Endothelial cell of umbilical vein (primary cell): ENCODE data around the gene TMOD1. TPM values are rescaled to one million over a fixed set of nuclear protein-coding genes. Genes with fewer than 3 reads are reported as not detected.

Experiments used
- BruUV-seq: library from RNA; stranded (reverse); fragments of 400-500 nt; replicated peaks from 2 replicates; lab custom pipeline; 2021; lab: Mats Ljungman, UMichigan
- CTCF ChIA-PET: fragments of 300-600, 350-600 bp; sonication (Branson Sonifier 250); formaldehyde crosslinking; loops from one replicate; lab custom pipeline; 2021; ENCODE audit warnings: antibody characterized with exemption, inconsistent platforms; lab: Charles Lee
- POLR2A ChIA-PET: fragments of 300-600, 350-600 bp; sonication (Branson Sonifier 250); formaldehyde crosslinking; loops from one replicate; lab custom pipeline; 2021; ENCODE audit warnings: antibody characterized with exemption, inconsistent platforms; lab: Charles Lee
- DNase-seq: peaks from one replicate; pipeline ENCODE4 v3.0.0-alpha.2; 2011; ENCODE audit warnings: low read depth, low spot score
- FAIRE-seq: peaks from 2 replicates; lab custom pipeline; 2011; peaks lifted over from hg19 to GRCh38; lab: Jason Lieb, UNC
- H2AFZ ChIP-seq: 2 replicates; pipeline ENCODE4 v1.6.0; 2012; ENCODE audit warnings: low read depth, low read length, control low read depth, inconsistent platforms
- H3K27ac ChIP-seq: 2 replicates; pipeline ENCODE4 v1.5.1; 2011; ENCODE audit warnings: low read depth, mild to moderate bottlenecking, control low read depth, low read length, moderate library complexity; ENCODE audit not compliant: insufficient read depth
- H3K27me3 ChIP-seq, 2 experiments: 2 replicates each; pipeline versions ENCODE4 v1.6.0 to v1.6.1; 2011; ENCODE audit warnings: low read length in 2 of 2, mixed read lengths in 1 of 2; ENCODE audit not compliant: control insufficient read depth in 2 of 2, insufficient read depth in 2 of 2
- H3K36me3 ChIP-seq, 2 experiments: 2 replicates in 1 of 2; 3 replicates in 1 of 2; pipeline ENCODE4 v1.5.1; 2011; ENCODE audit warnings: low read length in 2 of 2, mild to moderate bottlenecking in 1 of 2, moderate library complexity in 1 of 2; ENCODE audit not compliant: control insufficient read depth in 2 of 2, insufficient read depth in 2 of 2; ENCODE audit errors: extremely low read depth in 1 of 2
- H3K4me1 ChIP-seq: 3 replicates; pipeline ENCODE4 v1.5.1; 2011; ENCODE audit warnings: mild to moderate bottlenecking, low read length; ENCODE audit not compliant: control insufficient read depth, insufficient read depth; ENCODE audit errors: extremely low read depth
- H3K4me2 ChIP-seq: 2 replicates; pipeline ENCODE4 v1.6.1; 2011; ENCODE audit warnings: low read length, control low read depth, mixed read lengths; ENCODE audit not compliant: insufficient read depth
- H3K4me3 ChIP-seq, 3 experiments: fragments of 200-600 bp in 1 of 3; sonication (generic), shearing (Covaris generic) in 1 of 3; replicated peaks in 1 of 3; 2 replicates each; pipeline ENCODE4 v1.5.1; 2011 to 2016; ENCODE audit warnings: control low read depth in 3 of 3, low read length in 3 of 3, mild to moderate bottlenecking in 2 of 3, inconsistent platforms in 1 of 3, low read depth in 1 of 3, moderate library complexity in 1 of 3; ENCODE audit not compliant: insufficient read depth in 1 of 3
- H3K79me2 ChIP-seq: 2 replicates; pipeline ENCODE4 v1.6.0; 2012; ENCODE audit warnings: low read length, inconsistent platforms; ENCODE audit not compliant: control insufficient read depth, insufficient read depth
- H3K9ac ChIP-seq: replicated peaks from 2 replicates; pipeline ENCODE3; 2011; ENCODE audit warnings: low read length, control low read depth; ENCODE audit not compliant: insufficient read depth; ENCODE audit errors: extremely low read depth
- H3K9me1 ChIP-seq: replicated peaks from 3 replicates; pipeline ENCODE4 v1.6.0; 2011; ENCODE audit warnings: mild to moderate bottlenecking, low read length; ENCODE audit not compliant: control insufficient read depth, insufficient read depth; ENCODE audit errors: extremely low read depth
- H3K9me3 ChIP-seq: replicated peaks from 2 replicates; pipeline ENCODE4 v1.5.1; 2012; ENCODE audit warnings: low read length, inconsistent platforms; ENCODE audit not compliant: control insufficient read depth, insufficient read depth
- H4K20me1 ChIP-seq: replicated peaks from 2 replicates; pipeline ENCODE3; 2011; ENCODE audit warnings: mild to moderate bottlenecking, low read length; ENCODE audit not compliant: control insufficient read depth, insufficient read depth; ENCODE audit errors: extremely low read depth
- CTCF ChIP-seq, 2 donors: IDR thresholded peaks; 1 replicate in 1 of 2; 2 replicates in 1 of 2; pipeline ENCODE4 v1.5.1; 2011; ENCODE audit warnings: low read length in 2 of 2, mild to moderate bottlenecking in 2 of 2, moderate library complexity in 2 of 2, control low read depth in 1 of 2, inconsistent platforms in 1 of 2, low read depth in 1 of 2; ENCODE audit not compliant: insufficient read depth in 1 of 2; ENCODE audit errors: extremely low read depth in 1 of 2
- EZH2 ChIP-seq: IDR thresholded peaks from 2 replicates; pipeline ENCODE4 v1.6.1; 2012; ENCODE audit warnings: borderline replicate concordance, low read depth, mild to moderate bottlenecking, moderate library complexity, low read length, inconsistent platforms; ENCODE audit not compliant: severe bottlenecking
- FOS ChIP-seq: IDR thresholded peaks from 2 replicates; pipeline ENCODE4 v1.6.1; 2011; ENCODE audit warnings: mild to moderate bottlenecking, low read length, moderate library complexity, borderline replicate concordance; ENCODE audit not compliant: insufficient read depth
- GATA2 ChIP-seq: IDR thresholded peaks from 2 replicates; pipeline ENCODE4 v1.7.0; 2011; ENCODE audit warnings: low read depth, mild to moderate bottlenecking, moderate library complexity, mixed read lengths, low read length; ENCODE audit not compliant: insufficient read length, insufficient read depth
- JUN ChIP-seq: IDR thresholded peaks from 2 replicates; pipeline ENCODE4 v1.6.1; 2011; ENCODE audit warnings: borderline replicate concordance, low read depth; ENCODE audit not compliant: insufficient read length, insufficient read depth
- MAX ChIP-seq: IDR thresholded peaks from 2 replicates; pipeline ENCODE4 v1.6.1; 2011; ENCODE audit not compliant: insufficient read depth, insufficient read length
- MYC ChIP-seq: IDR thresholded peaks from one replicate; pipeline ENCODE4 v1.6.1; 2011; ENCODE audit warnings: mild to moderate bottlenecking, low read depth, low read length
- POLR2A ChIP-seq: IDR thresholded peaks from 2 replicates; pipeline ENCODE4 v1.6.1; 2012; ENCODE audit warnings: low read depth, mild to moderate bottlenecking, control low read depth, low read length
- POLR2AphosphoS5 ChIP-seq: IDR thresholded peaks from 2 replicates; pipeline ENCODE4 v1.6.1; 2012; ENCODE audit warnings: low read depth, mild to moderate bottlenecking, control low read depth, low read length, moderate library complexity; ENCODE audit not compliant: insufficient read depth
- dilution Hi-C: fragments of 300-500 bp; cut with MboI; formaldehyde crosslinking; loops from one replicate; pipeline ENCODE4 v1.15.0; 2019; ENCODE audit warnings: low sequenced_read_pairs; ENCODE audit not compliant: extremely low pct_ligation_motif_present
- intact Hi-C: fragments of 100-400 bp; cut with micrococcal nuclease; formaldehyde crosslinking; loops from one replicate; pipeline ENCODE4 v1.10.0; 2022
- polyA plus RNA-seq, 4 experiments: library from polyadenylated mRNA; depleted of rRNA in 3 of 4; stranded (reverse) in 3 of 4; unstranded in 1 of 4; fragments of >200 nt; gene quantifications; 2 replicates each; pipeline versions ENCODE4 v1.2.1 to v1.2.3, GENCODE V29; 2011 to 2012; ENCODE audit warnings: missing spikeins in 1 of 4
- total RNA-seq: library from RNA; stranded (reverse); gene quantifications from 2 replicates; pipeline ENCODE4 v1.2.3, GENCODE V29; 2021

Gene TMOD1
- total and polyA plus RNA-seq, 2 donors (not counting 3 experiments of a cell fraction or from before 2014, with no cell fraction given) = 0.26 to 1.4 TPM

DNA sequence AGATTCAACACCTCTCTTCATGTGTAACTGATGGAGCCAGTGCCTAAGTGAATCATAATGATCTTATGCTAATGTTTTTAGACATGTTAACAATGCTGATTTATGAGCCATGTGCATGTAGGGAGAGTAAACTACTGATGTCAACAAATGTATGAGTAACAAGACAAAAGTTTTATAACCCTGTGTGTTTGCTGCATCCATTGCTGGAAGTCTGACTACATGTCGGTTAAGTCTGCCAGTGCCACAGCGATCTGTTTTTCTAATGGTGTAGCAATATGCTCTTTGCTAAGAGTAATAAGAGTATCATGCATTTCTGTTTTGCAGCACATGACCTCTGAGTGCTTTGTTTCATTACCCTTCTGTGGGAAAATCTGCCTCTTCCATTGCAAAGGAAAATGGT lies 26.4 kb upstream of the TMOD1 start:
- DNase-seq (no peak), FAIRE-seq (no peak)
- dilution Hi-C loops = no loop called here
- Histone ChIP-seq H3K4me3 (no peak overlapping the region), H3K9me1 (no peaks in the 10 kb centered on the region), H3K4me1 (no peaks in the 10 kb centered on the region), H3K79me2 (no peaks in the 10 kb centered on the region), H3K4me2 (no peak overlapping the region), H3K27ac (no peak overlapping the region), H3K9ac (no peak overlapping the region), H2AFZ (no peak overlapping the region), H3K36me3 (no peaks in the 10 kb centered on the region), H3K27me3 (no peaks in the 10 kb centered on the region), H4K20me1 (no peaks in the 10 kb centered on the region), H3K9me3 (no peaks in the 10 kb centered on the region)
- intact Hi-C loops = no loop called here
- ChIA-PET POLR2A (no interaction called here), CTCF (interaction anchor here (9.6 kb wide), 1 partner anchor 122 kb away, joined by 775 read pairs; no protein-coding TSS in a partner anchor)
- no TSS peak for BruUV-seq
- no peak for TF ChIP-seq MYC
- no peak for TF ChIP-seq MAX
- no peak for TF ChIP-seq EZH2
- no peak for TF ChIP-seq POLR2AphosphoS5
- no peak for TF ChIP-seq CTCF (IDR thresholded peaks at IDR 0.05; ENCODE audit: extremely low read depth in 1 of 2, insufficient read depth in 1 of 2, low read depth in 1 of 2, low read length in 2 of 2)
- TF ChIP-seq GATA2 = no peak
- no peak for TF ChIP-seq POLR2A
- TF ChIP-seq JUN = no peak
- TF ChIP-seq FOS = no peak
